Endothelial cell of umbilical vein (primary cell): ENCODE results near the gene TUBA4A. TPM values are rescaled to one million over a fixed set of nuclear protein-coding genes. Genes with fewer than 3 reads are reported as not detected.

Experiments used
- BruUV-seq: library from RNA; stranded (reverse); fragments of 400-500 nt; replicated peaks from 2 replicates; lab custom pipeline; 2021; lab: Mats Ljungman, UMichigan
- CTCF ChIA-PET: fragments of 300-600, 350-600 bp; sonication (Branson Sonifier 250); formaldehyde crosslinking; loops from one replicate; lab custom pipeline; 2021; ENCODE audit warnings: antibody characterized with exemption, inconsistent platforms; lab: Charles Lee
- POLR2A ChIA-PET: fragments of 300-600, 350-600 bp; sonication (Branson Sonifier 250); formaldehyde crosslinking; loops from one replicate; lab custom pipeline; 2021; ENCODE audit warnings: antibody characterized with exemption, inconsistent platforms; lab: Charles Lee
- DNase-seq: peaks from one replicate; pipeline ENCODE4 v3.0.0-alpha.2; 2011; ENCODE audit warnings: low read depth, low spot score
- FAIRE-seq: peaks from 2 replicates; lab custom pipeline; 2011; peaks lifted over from hg19 to GRCh38; lab: Jason Lieb, UNC
- H2AFZ ChIP-seq: 2 replicates; pipeline ENCODE4 v1.6.0; 2012; ENCODE audit warnings: low read depth, low read length, control low read depth, inconsistent platforms
- H3K27ac ChIP-seq: 2 replicates; pipeline ENCODE4 v1.5.1; 2011; ENCODE audit warnings: low read depth, mild to moderate bottlenecking, control low read depth, low read length, moderate library complexity; ENCODE audit not compliant: insufficient read depth
- H3K27me3 ChIP-seq, 2 experiments: 2 replicates each; pipeline versions ENCODE4 v1.6.0 to v1.6.1; 2011; ENCODE audit warnings: low read length in 2 of 2, mixed read lengths in 1 of 2; ENCODE audit not compliant: control insufficient read depth in 2 of 2, insufficient read depth in 2 of 2
- H3K36me3 ChIP-seq, 2 experiments: 2 replicates in 1 of 2; 3 replicates in 1 of 2; pipeline ENCODE4 v1.5.1; 2011; ENCODE audit warnings: low read length in 2 of 2, mild to moderate bottlenecking in 1 of 2, moderate library complexity in 1 of 2; ENCODE audit not compliant: control insufficient read depth in 2 of 2, insufficient read depth in 2 of 2; ENCODE audit errors: extremely low read depth in 1 of 2
- H3K4me1 ChIP-seq: 3 replicates; pipeline ENCODE4 v1.5.1; 2011; ENCODE audit warnings: mild to moderate bottlenecking, low read length; ENCODE audit not compliant: control insufficient read depth, insufficient read depth; ENCODE audit errors: extremely low read depth
- H3K4me2 ChIP-seq: 2 replicates; pipeline ENCODE4 v1.6.1; 2011; ENCODE audit warnings: low read length, control low read depth, mixed read lengths; ENCODE audit not compliant: insufficient read depth
- H3K4me3 ChIP-seq, 3 experiments: fragments of 200-600 bp in 1 of 3; sonication (generic), shearing (Covaris generic) in 1 of 3; replicated peaks in 1 of 3; 2 replicates each; pipeline ENCODE4 v1.5.1; 2011 to 2016; ENCODE audit warnings: control low read depth in 3 of 3, low read length in 3 of 3, mild to moderate bottlenecking in 2 of 3, inconsistent platforms in 1 of 3, low read depth in 1 of 3, moderate library complexity in 1 of 3; ENCODE audit not compliant: insufficient read depth in 1 of 3
- H3K79me2 ChIP-seq: 2 replicates; pipeline ENCODE4 v1.6.0; 2012; ENCODE audit warnings: low read length, inconsistent platforms; ENCODE audit not compliant: control insufficient read depth, insufficient read depth
- H3K9ac ChIP-seq: replicated peaks from 2 replicates; pipeline ENCODE3; 2011; ENCODE audit warnings: low read length, control low read depth; ENCODE audit not compliant: insufficient read depth; ENCODE audit errors: extremely low read depth
- H3K9me1 ChIP-seq: replicated peaks from 3 replicates; pipeline ENCODE4 v1.6.0; 2011; ENCODE audit warnings: mild to moderate bottlenecking, low read length; ENCODE audit not compliant: control insufficient read depth, insufficient read depth; ENCODE audit errors: extremely low read depth
- H3K9me3 ChIP-seq: replicated peaks from 2 replicates; pipeline ENCODE4 v1.5.1; 2012; ENCODE audit warnings: low read length, inconsistent platforms; ENCODE audit not compliant: control insufficient read depth, insufficient read depth
- H4K20me1 ChIP-seq: replicated peaks from 2 replicates; pipeline ENCODE3; 2011; ENCODE audit warnings: mild to moderate bottlenecking, low read length; ENCODE audit not compliant: control insufficient read depth, insufficient read depth; ENCODE audit errors: extremely low read depth
- CTCF ChIP-seq, 2 donors: IDR thresholded peaks; 1 replicate in 1 of 2; 2 replicates in 1 of 2; pipeline ENCODE4 v1.5.1; 2011; ENCODE audit warnings: low read length in 2 of 2, mild to moderate bottlenecking in 2 of 2, moderate library complexity in 2 of 2, control low read depth in 1 of 2, inconsistent platforms in 1 of 2, low read depth in 1 of 2; ENCODE audit not compliant: insufficient read depth in 1 of 2; ENCODE audit errors: extremely low read depth in 1 of 2
- EZH2 ChIP-seq: IDR thresholded peaks from 2 replicates; pipeline ENCODE4 v1.6.1; 2012; ENCODE audit warnings: borderline replicate concordance, low read depth, mild to moderate bottlenecking, moderate library complexity, low read length, inconsistent platforms; ENCODE audit not compliant: severe bottlenecking
- FOS ChIP-seq: IDR thresholded peaks from 2 replicates; pipeline ENCODE4 v1.6.1; 2011; ENCODE audit warnings: mild to moderate bottlenecking, low read length, moderate library complexity, borderline replicate concordance; ENCODE audit not compliant: insufficient read depth
- GATA2 ChIP-seq: IDR thresholded peaks from 2 replicates; pipeline ENCODE4 v1.7.0; 2011; ENCODE audit warnings: low read depth, mild to moderate bottlenecking, moderate library complexity, mixed read lengths, low read length; ENCODE audit not compliant: insufficient read length, insufficient read depth
- JUN ChIP-seq: IDR thresholded peaks from 2 replicates; pipeline ENCODE4 v1.6.1; 2011; ENCODE audit warnings: borderline replicate concordance, low read depth; ENCODE audit not compliant: insufficient read length, insufficient read depth
- MAX ChIP-seq: IDR thresholded peaks from 2 replicates; pipeline ENCODE4 v1.6.1; 2011; ENCODE audit not compliant: insufficient read depth, insufficient read length
- MYC ChIP-seq: IDR thresholded peaks from one replicate; pipeline ENCODE4 v1.6.1; 2011; ENCODE audit warnings: mild to moderate bottlenecking, low read depth, low read length
- POLR2A ChIP-seq: IDR thresholded peaks from 2 replicates; pipeline ENCODE4 v1.6.1; 2012; ENCODE audit warnings: low read depth, mild to moderate bottlenecking, control low read depth, low read length
- POLR2AphosphoS5 ChIP-seq: IDR thresholded peaks from 2 replicates; pipeline ENCODE4 v1.6.1; 2012; ENCODE audit warnings: low read depth, mild to moderate bottlenecking, control low read depth, low read length, moderate library complexity; ENCODE audit not compliant: insufficient read depth
- dilution Hi-C: fragments of 300-500 bp; cut with MboI; formaldehyde crosslinking; loops from one replicate; pipeline ENCODE4 v1.15.0; 2019; ENCODE audit warnings: low sequenced_read_pairs; ENCODE audit not compliant: extremely low pct_ligation_motif_present
- intact Hi-C: fragments of 100-400 bp; cut with micrococcal nuclease; formaldehyde crosslinking; loops from one replicate; pipeline ENCODE4 v1.10.0; 2022
- polyA plus RNA-seq, 4 experiments: library from polyadenylated mRNA; depleted of rRNA in 3 of 4; stranded (reverse) in 3 of 4; unstranded in 1 of 4; fragments of >200 nt; gene quantifications; 2 replicates each; pipeline versions ENCODE4 v1.2.1 to v1.2.3, GENCODE V29; 2011 to 2012; ENCODE audit warnings: missing spikeins in 1 of 4
- total RNA-seq: library from RNA; stranded (reverse); gene quantifications from 2 replicates; pipeline ENCODE4 v1.2.3, GENCODE V29; 2021

Gene TUBA4A
- total and polyA plus RNA-seq, 2 donors (not counting 3 experiments of a cell fraction or from before 2014, with no cell fraction given): 16.5 to 24.8 TPM

GRCh38 chr2:219300022-219300421, 46.3 kb upstream of the TUBA4A start:
- no peak overlapping the region for H3K27ac ChIP-seq
- no peak overlapping the region for H3K9ac ChIP-seq
- TF ChIP-seq MYC (no peak), POLR2A (no peak), FOS (no peak)
- H3K36me3 ChIP-seq: no peaks in the 10 kb centered on the region
- DNase-seq (no peak), FAIRE-seq (no peak)
- H3K79me2 ChIP-seq: no peaks in the 10 kb centered on the region
- H3K4me1 ChIP-seq: no peaks in the 10 kb centered on the region
- no TSS peak for BruUV-seq
- dilution Hi-C loops (no loop called here), intact Hi-C loops (no loop called here)
- no peak overlapping the region for H2AFZ ChIP-seq
- no peaks in the 10 kb centered on the region for H3K9me1 ChIP-seq
- no peaks in the 10 kb centered on the region for H3K9me3 ChIP-seq
- no peak overlapping the region for H3K4me2 ChIP-seq
- no peak overlapping the region for H3K4me3 ChIP-seq
- H3K27me3 ChIP-seq: peaks cover 7 to 14% of the 10 kb centered on the region in 2 experiments
- ChIA-PET CTCF (interaction anchor here (0.9 to 11.2 kb wide), 12 partner anchors 8 to 424 kb away, joined by 3 to 253 read pairs (median 3); partner anchors contain the start of genes DNAJB2, GLB1L, NHEJ1 and STK16), POLR2A (no interaction called here)
- H4K20me1 ChIP-seq: no peaks in the 10 kb centered on the region

- Histone ChIP-seq H3K36me3 (no peaks in the 10 kb centered on the region), H3K4me1 (peaks cover 2% of the 10 kb centered on the region), H3K4me3 (no peak overlapping the region), H4K20me1 (no peaks in the 10 kb centered on the region), H3K9me1 (no peaks in the 10 kb centered on the region), H3K27ac (no peak overlapping the region), H3K9me3 (no peaks in the 10 kb centered on the region), H2AFZ (no peak overlapping the region), H3K79me2 (no peaks in the 10 kb centered on the region), H3K4me2 (no peak overlapping the region), H3K27me3 (peaks cover 7 to 14% of the 10 kb centered on the region in 2 experiments), H3K9ac (no peak overlapping the region)
- POLR2A ChIA-PET: no interaction called here
- TF ChIP-seq CTCF (IDR thresholded peaks at IDR 0.05; ENCODE audit: extremely low read depth in 1 of 2, insufficient read depth in 1 of 2, low read depth in 1 of 2, low read length in 2 of 2) (no peak), JUN (no peak), MYC (no peak), GATA2 (no peak), POLR2A (no peak), FOS (no peak), MAX (no peak), POLR2AphosphoS5 (no peak), EZH2 (no peak)
- dilution Hi-C loops (no loop called here), intact Hi-C loops (loop anchor here (5.0 kb wide), 2 partner anchors 88 to 317 kb away; partner anchors contain the start of gene DNPEP)
- no TSS peak for BruUV-seq
- FAIRE-seq: no peak
- CTCF ChIA-PET: interaction anchor here (0.9 to 11.2 kb wide), 10 partner anchors 9 to 269 kb away, joined by 3 to 253 read pairs (median 3); partner anchors contain the start of genes DNAJB2, NHEJ1 and SLC23A3
- no peak for DNase-seq
Measured at GRCh38 chr2:219299372-219299760, 45.6 kb upstream of the TUBA4A start.
